B cell (primary cell): ENCODE results near the gene LYPD8.

Source experiments
- EZH2 ChIP-seq: IDR thresholded peaks from 2 replicates; pipeline ENCODE4 v1.6.1; 2012; ENCODE audit warnings: borderline replicate concordance, low read depth, mild to moderate bottlenecking, moderate library complexity, low read length; ENCODE audit not compliant: insufficient read depth, poor library complexity, severe bottlenecking
- TF ChIP-seq, protein P1 (sequence below): fragments of 200-600 bp; IDR thresholded peaks from one replicate; pipeline ENCODE4 v1.8.0; 2022; ENCODE audit warnings: antibody characterized with exemption, mild to moderate bottlenecking

GRCh38 chr1:248714248-248714647 lies 41.3 kb downstream of the LYPD8 start:
- TF ChIP-seq, protein P1, sequence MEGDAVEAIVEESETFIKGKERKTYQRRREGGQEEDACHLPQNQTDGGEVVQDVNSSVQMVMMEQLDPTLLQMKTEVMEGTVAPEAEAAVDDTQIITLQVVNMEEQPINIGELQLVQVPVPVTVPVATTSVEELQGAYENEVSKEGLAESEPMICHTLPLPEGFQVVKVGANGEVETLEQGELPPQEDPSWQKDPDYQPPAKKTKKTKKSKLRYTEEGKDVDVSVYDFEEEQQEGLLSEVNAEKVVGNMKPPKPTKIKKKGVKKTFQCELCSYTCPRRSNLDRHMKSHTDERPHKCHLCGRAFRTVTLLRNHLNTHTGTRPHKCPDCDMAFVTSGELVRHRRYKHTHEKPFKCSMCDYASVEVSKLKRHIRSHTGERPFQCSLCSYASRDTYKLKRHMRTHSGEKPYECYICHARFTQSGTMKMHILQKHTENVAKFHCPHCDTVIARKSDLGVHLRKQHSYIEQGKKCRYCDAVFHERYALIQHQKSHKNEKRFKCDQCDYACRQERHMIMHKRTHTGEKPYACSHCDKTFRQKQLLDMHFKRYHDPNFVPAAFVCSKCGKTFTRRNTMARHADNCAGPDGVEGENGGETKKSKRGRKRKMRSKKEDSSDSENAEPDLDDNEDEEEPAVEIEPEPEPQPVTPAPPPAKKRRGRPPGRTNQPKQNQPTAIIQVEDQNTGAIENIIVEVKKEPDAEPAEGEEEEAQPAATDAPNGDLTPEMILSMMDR: no peak
- no peak for TF ChIP-seq EZH2
